BE2C (cell line): ENCODE data around the gene MRTFA.

Experiments used
- DNase-seq: peaks from one replicate; pipeline ENCODE4 v3.0.0-alpha.2; 2020
- H3K27me3 ChIP-seq: fragments of 250-450 bp; sonication (Bioruptor Pico); 2 replicates; pipeline ENCODE4 v1.5.1; 2020; ENCODE audit warnings: mild to moderate bottlenecking
- H3K36me3 ChIP-seq: fragments of 250-450 bp; sonication (Bioruptor Pico); 2 replicates; pipeline ENCODE4 v1.5.1; 2020; ENCODE audit warnings: mild to moderate bottlenecking
- H3K4me1 ChIP-seq: fragments of 250-450 bp; sonication (Bioruptor Pico); 2 replicates; pipeline ENCODE4 v1.5.1; 2020
- H3K4me3 ChIP-seq: 2 replicates; pipeline ENCODE4 v1.5.1; 2011; ENCODE audit warnings: low read depth, low read length
- H3K9me3 ChIP-seq: fragments of 250-450 bp; sonication (Bioruptor Pico); 2 replicates; pipeline ENCODE4 v1.5.1; 2020
- TF ChIP-seq, protein P1 (sequence below): IDR thresholded peaks from 2 replicates; pipeline ENCODE4 v1.5.1; 2012; ENCODE audit warnings: mild to moderate bottlenecking, low read depth, low read length

The MRTFA gene

DNA sequence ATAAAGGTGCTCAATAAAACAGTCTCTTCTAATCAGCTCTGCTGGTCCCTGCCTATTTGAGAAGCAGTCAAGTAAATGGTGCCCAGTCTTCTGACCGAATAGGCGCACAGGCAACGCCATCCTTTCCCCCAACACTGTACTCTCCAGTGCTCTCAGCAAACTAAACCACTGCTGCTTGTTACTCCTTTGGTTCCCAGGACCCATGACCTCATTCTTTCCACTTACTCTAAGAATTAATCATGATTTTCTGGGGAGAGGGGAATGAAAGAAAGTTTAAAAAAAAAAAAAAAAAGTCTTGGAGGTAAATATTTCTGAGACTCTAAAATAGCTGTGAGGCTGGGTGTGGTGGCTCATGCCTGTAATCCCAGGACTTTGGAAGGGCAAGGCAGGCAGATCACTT lies 202.4 kb downstream of the MRTFA start:
- Histone ChIP-seq H3K27me3 (no peaks in the 10 kb centered on the region), H3K9me3 (no peaks in the 10 kb centered on the region), H3K36me3 (peaks cover 11% of the 10 kb centered on the region), H3K4me1 (no peaks in the 10 kb centered on the region), H3K4me3 (no peak overlapping the region)
- TF ChIP-seq, protein P1, sequence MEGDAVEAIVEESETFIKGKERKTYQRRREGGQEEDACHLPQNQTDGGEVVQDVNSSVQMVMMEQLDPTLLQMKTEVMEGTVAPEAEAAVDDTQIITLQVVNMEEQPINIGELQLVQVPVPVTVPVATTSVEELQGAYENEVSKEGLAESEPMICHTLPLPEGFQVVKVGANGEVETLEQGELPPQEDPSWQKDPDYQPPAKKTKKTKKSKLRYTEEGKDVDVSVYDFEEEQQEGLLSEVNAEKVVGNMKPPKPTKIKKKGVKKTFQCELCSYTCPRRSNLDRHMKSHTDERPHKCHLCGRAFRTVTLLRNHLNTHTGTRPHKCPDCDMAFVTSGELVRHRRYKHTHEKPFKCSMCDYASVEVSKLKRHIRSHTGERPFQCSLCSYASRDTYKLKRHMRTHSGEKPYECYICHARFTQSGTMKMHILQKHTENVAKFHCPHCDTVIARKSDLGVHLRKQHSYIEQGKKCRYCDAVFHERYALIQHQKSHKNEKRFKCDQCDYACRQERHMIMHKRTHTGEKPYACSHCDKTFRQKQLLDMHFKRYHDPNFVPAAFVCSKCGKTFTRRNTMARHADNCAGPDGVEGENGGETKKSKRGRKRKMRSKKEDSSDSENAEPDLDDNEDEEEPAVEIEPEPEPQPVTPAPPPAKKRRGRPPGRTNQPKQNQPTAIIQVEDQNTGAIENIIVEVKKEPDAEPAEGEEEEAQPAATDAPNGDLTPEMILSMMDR: no peak
- no peak for DNase-seq

DNA sequence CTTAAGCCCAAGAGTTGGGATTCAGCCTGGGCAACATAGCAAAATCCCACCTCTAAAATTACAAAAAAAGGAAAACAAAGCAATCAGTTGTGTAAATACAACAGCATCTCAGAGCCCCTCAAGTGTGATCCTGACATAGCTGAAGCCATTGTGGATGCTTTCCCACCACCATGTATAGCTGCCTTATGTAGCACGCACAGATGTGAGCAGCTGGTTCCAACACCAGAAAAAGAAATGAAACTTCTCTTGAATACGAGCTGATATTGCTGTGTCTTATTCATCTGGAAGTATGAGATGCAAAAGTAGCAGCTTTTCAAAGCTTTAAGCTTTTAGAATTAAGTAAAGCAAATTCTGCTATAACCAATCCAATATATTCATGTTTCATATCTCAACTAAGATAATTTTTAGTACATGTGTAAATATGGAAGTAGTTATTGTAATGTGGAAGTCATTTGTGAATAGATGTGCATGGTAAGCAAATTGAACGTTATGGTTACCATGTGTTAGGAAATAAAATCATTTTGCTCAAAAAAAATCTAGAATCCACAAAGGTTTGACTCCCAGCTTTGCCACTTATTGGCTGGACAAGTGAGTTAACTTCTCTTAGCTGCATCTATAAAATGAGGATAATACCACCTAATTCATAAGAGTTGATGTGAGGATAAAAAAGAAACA lies 203.0 kb downstream of the MRTFA start:
- peaks cover 16% of the 10 kb centered on the region for H3K36me3 ChIP-seq
- no peak overlapping the region for H3K4me3 ChIP-seq
- H3K9me3 ChIP-seq: no peaks in the 10 kb centered on the region
- no peak for DNase-seq
- TF ChIP-seq, protein P1: no peak
- no peaks in the 10 kb centered on the region for H3K27me3 ChIP-seq
- H3K4me1 ChIP-seq: no peaks in the 10 kb centered on the region

DNA sequence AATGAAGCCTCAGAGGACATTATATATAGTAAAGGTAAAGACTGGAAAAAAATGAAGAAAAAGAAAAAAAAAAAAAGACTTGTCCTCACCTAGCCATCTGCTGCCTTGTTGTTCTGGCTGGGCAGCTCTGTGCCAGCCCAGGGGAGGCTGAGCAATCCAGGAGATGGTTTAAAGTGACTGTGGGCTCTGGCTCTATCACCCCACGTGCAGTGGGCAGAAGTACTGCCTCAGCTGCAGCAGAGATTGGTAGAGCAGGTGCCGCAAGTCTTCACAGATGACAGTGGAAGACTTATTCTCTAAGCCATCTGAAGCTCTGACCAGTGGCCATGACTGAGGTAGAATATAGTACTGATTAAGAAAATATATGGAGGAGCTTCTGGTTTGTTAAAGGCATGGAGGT lies 203.9 kb downstream of the MRTFA start:
- no peak for DNase-seq
- TF ChIP-seq, protein P1: no peak
- H3K4me1 ChIP-seq: no peaks in the 10 kb centered on the region
- no peaks in the 10 kb centered on the region for H3K9me3 ChIP-seq
- no peak overlapping the region for H3K4me3 ChIP-seq
- peaks cover 16% of the 10 kb centered on the region for H3K36me3 ChIP-seq
- no peaks in the 10 kb centered on the region for H3K27me3 ChIP-seq

DNA sequence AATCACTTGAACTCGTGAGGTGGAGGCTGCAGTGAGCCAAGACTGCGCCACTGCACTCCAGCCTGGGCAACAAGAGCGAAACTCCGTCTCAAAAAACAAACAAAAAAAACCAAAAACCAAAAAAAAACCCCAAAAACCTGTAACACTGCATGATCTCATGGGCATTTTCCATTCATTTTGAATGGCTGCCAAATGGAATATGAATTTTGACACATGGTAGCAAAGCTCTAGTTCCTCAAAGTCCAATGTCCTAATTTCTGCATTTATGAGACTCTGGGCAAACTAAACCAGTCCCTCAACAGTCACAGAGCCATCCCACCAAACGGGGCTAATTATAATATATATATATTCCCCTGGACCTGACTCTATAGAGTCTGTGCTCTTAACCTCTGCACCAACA lies 204.4 kb downstream of the MRTFA start:
- Histone ChIP-seq H3K4me3 (no peak overlapping the region), H3K9me3 (no peaks in the 10 kb centered on the region), H3K27me3 (no peaks in the 10 kb centered on the region), H3K36me3 (peaks cover 16% of the 10 kb centered on the region), H3K4me1 (no peaks in the 10 kb centered on the region)
- TF ChIP-seq, protein P1: no peak
- DNase-seq: no peak

GRCh38 chr22:40430991-40431390 lies 205.5 kb downstream of the MRTFA start:
- TF ChIP-seq, protein P1: no peak
- no peaks in the 10 kb centered on the region for H3K27me3 ChIP-seq
- peaks cover 16% of the 10 kb centered on the region for H3K36me3 ChIP-seq
- no peaks in the 10 kb centered on the region for H3K4me1 ChIP-seq
- no peak overlapping the region for H3K4me3 ChIP-seq
- no peaks in the 10 kb centered on the region for H3K9me3 ChIP-seq
- no peak for DNase-seq

DNA sequence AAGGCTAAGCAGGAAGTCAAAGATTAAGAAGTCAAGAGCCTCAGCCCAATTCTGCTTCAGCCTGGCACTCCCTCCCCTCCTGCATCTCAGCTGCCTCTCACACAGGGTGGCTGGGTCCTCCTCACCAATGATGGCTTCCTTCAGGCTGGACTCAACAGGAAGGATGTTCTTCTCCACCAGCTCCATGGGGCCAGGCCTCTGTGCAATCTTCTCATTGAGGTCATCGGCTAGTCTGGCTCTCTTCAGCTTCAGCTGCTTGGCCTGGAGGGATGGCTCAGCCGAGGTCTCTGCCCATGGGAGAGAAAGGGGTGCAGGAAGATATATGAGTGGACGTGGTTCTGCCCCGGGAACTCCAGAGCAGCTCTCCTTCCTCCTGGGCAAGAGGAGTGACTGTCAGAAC lies 207.0 kb downstream of the MRTFA start:
- peaks cover 18% of the 10 kb centered on the region for H3K36me3 ChIP-seq
- H3K9me3 ChIP-seq: no peaks in the 10 kb centered on the region
- no peaks in the 10 kb centered on the region for H3K4me1 ChIP-seq
- H3K27me3 ChIP-seq: no peaks in the 10 kb centered on the region
- no peak overlapping the region for H3K4me3 ChIP-seq
- TF ChIP-seq, protein P1: no peak
- no peak for DNase-seq
